Cardiac muscle cell (in vitro differentiated cells and primary cell): ENCODE results near the gene NR2C1. TPM values are rescaled to one million over a fixed set of nuclear protein-coding genes. Genes with fewer than 3 reads are reported as not detected.

Source experiments
- DNase-seq, 2 donors: peaks; one replicate each; pipeline versions ENCODE4 v3.0.0 to v3.0.0-alpha.2; 2010 to 2017; ENCODE audit warnings: low read depth in 1 of 2, low spot score in 1 of 2
- H3K27ac ChIP-seq: fragments of 200-600 bp; sonication (generic); 2 replicates; pipeline ENCODE4 v1.5.1; 2016
- H3K27me3 ChIP-seq: fragments of 200-600 bp; sonication (generic); 2 replicates; pipeline ENCODE4 v1.6.0; 2016; ENCODE audit warnings: control low read depth
- H3K36me3 ChIP-seq: fragments of 200-600 bp; sonication (generic); 2 replicates; pipeline ENCODE4 v1.5.1; 2016; ENCODE audit warnings: control low read depth
- H3K4me1 ChIP-seq: fragments of 200-600 bp; sonication (generic); 2 replicates; pipeline ENCODE4 v1.8.1; 2017; ENCODE audit warnings: low read depth, mild to moderate bottlenecking, mixed run types
- H3K4me3 ChIP-seq: fragments of 200-600 bp; sonication (generic); 2 replicates; pipeline ENCODE4 v1.5.1; 2016; ENCODE audit warnings: mild to moderate bottlenecking
- H3K9me3 ChIP-seq: fragments of 200-600 bp; sonication (generic); 2 replicates; pipeline ENCODE4 v1.5.1; 2017; ENCODE audit warnings: low read depth, mild to moderate bottlenecking, control low read depth
- CTCF ChIP-seq: IDR thresholded peaks from 2 replicates; pipeline ENCODE4 v1.5.1; 2012; ENCODE audit warnings: low read depth, mild to moderate bottlenecking, low read length
- polyA plus RNA-seq: library from polyadenylated mRNA; unstranded; fragments of >200 nt; fragmentation: Nextera tagmentation; extraction: Ambion mirVana; gene quantifications from 2 replicates; pipeline ENCODE4 v1.2.1, GENCODE V29; 2016
- total RNA-seq: library from RNA; depleted of rRNA; stranded (reverse); fragments of >200 nt; gene quantifications from 2 replicates; pipeline ENCODE4 v1.2.3, GENCODE V29; 2016

NR2C1 gene
- total and polyA plus RNA-seq, 2 experiments from 2014 or later: 38.1 to 113 TPM

DNA sequence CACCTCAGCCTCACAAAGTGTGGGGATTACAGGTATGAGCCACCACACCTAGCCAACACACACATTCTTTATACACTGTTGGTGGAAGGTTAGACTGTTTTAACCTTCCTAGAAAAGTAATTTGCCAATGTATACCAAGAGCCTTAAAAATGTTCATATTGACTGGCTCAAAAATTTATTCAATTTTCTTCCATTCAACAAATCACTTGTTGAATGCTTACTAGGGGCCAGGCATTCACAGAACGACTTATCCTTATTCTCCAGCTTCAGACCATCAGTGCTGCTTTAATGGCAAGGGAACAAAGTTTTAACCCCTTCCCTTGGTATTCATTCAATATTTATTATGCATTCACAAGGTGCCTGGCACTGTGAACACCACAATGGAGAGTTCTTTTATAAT, 3.0 kb downstream of the NR2C1 start:
- no peaks in the 10 kb centered on the region for H3K27me3 ChIP-seq
- no peak overlapping the region for H3K27ac ChIP-seq
- no peak for TF ChIP-seq CTCF
- H3K36me3 ChIP-seq: peaks cover 19% of the 10 kb centered on the region
- no peaks in the 10 kb centered on the region for H3K9me3 ChIP-seq
- no peaks in the 10 kb centered on the region for H3K4me1 ChIP-seq
- no peak for DNase-seq
- H3K4me3 ChIP-seq: no peak overlapping the region

- Histone ChIP-seq H3K36me3 (peaks cover 50% of the 10 kb centered on the region), H3K27ac (no peak overlapping the region), H3K4me3 (no peak overlapping the region), H3K4me1 (no peaks in the 10 kb centered on the region), H3K9me3 (no peaks in the 10 kb centered on the region), H3K27me3 (no peaks in the 10 kb centered on the region)
- TF ChIP-seq CTCF: no peak
- DNase-seq: no peak
Measured at GRCh38 chr12:95066091-95066855, 7.1 kb downstream of the NR2C1 start.

DNA sequence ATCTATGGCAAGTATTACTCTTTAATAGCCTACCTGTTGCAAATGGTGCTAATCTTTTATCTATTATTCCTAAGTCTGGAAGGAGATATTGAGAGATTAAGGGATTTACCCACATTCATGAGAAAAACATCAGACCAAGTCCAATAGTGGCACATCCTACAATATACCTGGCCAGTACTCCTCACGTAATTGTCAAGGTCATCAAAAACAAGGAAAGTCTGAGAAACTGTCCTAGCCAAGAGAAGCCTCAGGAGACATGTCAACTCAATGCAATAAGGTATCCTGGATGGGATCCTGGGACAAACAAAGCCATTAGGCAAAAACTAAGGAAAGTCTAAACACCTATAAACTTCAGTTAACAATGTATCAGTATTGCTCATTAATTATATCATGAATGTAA, 12.5 kb downstream of the NR2C1 start:
- TF ChIP-seq CTCF: no peak
- no peak for DNase-seq
- Histone ChIP-seq H3K27ac (no peak overlapping the region), H3K4me1 (no peaks in the 10 kb centered on the region), H3K36me3 (peaks cover 67% of the 10 kb centered on the region), H3K9me3 (no peaks in the 10 kb centered on the region), H3K27me3 (no peaks in the 10 kb centered on the region), H3K4me3 (no peak overlapping the region)

- Histone ChIP-seq H3K4me1 (no peaks in the 10 kb centered on the region), H3K9me3 (no peaks in the 10 kb centered on the region), H3K4me3 (no peak overlapping the region), H3K27ac (no peak overlapping the region), H3K27me3 (no peaks in the 10 kb centered on the region), H3K36me3 (peaks cover 62% of the 10 kb centered on the region)
- TF ChIP-seq CTCF: no peak
- DNase-seq: no peak
Measured at GRCh38 chr12:95059984-95060383, 13.4 kb downstream of the NR2C1 start.

GRCh38 chr12:95057424-95057823, 16.0 kb downstream of the NR2C1 start:
- Histone ChIP-seq H3K27ac (no peak overlapping the region), H3K4me3 (no peak overlapping the region), H3K4me1 (no peaks in the 10 kb centered on the region), H3K27me3 (no peaks in the 10 kb centered on the region), H3K36me3 (peaks cover 50% of the 10 kb centered on the region), H3K9me3 (no peaks in the 10 kb centered on the region)
- no peak for DNase-seq
- TF ChIP-seq CTCF: no peak

- no peak for DNase-seq
- H3K27me3 ChIP-seq: no peaks in the 10 kb centered on the region
- H3K36me3 ChIP-seq: peaks cover 43% of the 10 kb centered on the region
- no peak overlapping the region for H3K4me3 ChIP-seq
- H3K27ac ChIP-seq: no peak overlapping the region
- no peak for TF ChIP-seq CTCF
- no peaks in the 10 kb centered on the region for H3K9me3 ChIP-seq
- no peaks in the 10 kb centered on the region for H3K4me1 ChIP-seq
Measured at GRCh38 chr12:95055057-95055456, 18.4 kb downstream of the NR2C1 start.
